Glomerular endothelial cell (primary cell): ENCODE measurements around the gene CACNA1C. TPM values are rescaled to one million over a fixed set of nuclear protein-coding genes. Genes with fewer than 3 reads are reported as not detected.

ENCODE experiments used
- DNase-seq: peaks from one replicate; pipeline ENCODE4 v3.0.0-alpha.2; 2011; ENCODE audit warnings: low read depth, low spot score; ENCODE audit errors: extremely low read depth
- total RNA-seq: library from RNA; depleted of rRNA; stranded (reverse); fragments of >200 nt; gene quantifications from 2 replicates; pipeline ENCODE4 v1.2.3, GENCODE V29; 2015

The CACNA1C gene
- total RNA-seq, 1 donor from 2014 or later: 0.47 TPM

DNA sequence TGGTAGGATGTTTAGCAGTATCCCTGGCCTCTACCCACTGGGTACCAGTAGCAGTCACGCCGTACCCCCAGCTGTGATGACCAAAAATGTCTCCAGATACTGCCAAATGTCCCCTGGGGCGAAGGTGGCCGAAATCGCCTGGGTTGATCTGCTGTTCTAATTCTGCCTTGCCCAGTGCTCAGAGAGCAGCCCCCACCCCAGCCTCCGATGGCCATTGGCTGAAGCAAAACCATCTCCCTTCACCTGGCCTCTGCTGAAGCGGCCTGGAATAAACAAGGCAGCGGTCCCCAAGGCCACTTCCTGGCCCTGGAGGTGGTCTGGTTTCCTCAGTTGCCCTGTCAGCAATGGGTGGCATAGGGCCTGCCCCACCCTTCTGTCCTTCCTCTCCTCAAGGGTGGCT is 298.4 kb downstream of the CACNA1C start:
- DNase-seq: no peak

DNA sequence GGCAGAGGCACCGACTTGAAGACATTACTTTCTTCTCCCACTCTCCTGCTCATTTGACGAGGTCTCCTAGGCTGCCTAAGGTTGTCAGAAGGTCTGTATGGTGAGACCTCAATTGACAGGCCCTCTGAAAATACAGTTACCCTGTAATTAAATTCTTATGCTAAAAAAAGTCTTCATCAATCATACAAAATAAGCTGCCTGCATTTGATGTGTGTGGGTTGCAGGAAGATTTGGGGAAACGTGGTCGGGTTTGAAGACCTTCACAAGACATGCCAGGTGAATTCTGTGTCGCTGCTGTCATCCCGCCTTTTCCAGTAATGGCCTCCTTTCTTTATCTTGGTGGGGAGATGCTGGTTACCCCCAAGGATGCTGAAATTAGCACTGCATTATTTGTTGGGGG is 299.4 kb downstream of the CACNA1C start:
- no peak for DNase-seq

- no peak for DNase-seq
These were observed 300.5 kb downstream of the CACNA1C start for GRCh38 chr12:2353281-2353680.

GRCh38 chr12:2353691-2354090 is 300.9 kb downstream of the CACNA1C start:
- no peak for DNase-seq

- DNase-seq: no peak
These were observed 301.6 kb downstream of the CACNA1C start for GRCh38 chr12:2354151-2354991.

GRCh38 chr12:2355198-2355597 is 302.4 kb downstream of the CACNA1C start:
- no peak for DNase-seq

- no peak for DNase-seq
These were observed 302.8 kb downstream of the CACNA1C start for GRCh38 chr12:2355604-2356003.

DNA sequence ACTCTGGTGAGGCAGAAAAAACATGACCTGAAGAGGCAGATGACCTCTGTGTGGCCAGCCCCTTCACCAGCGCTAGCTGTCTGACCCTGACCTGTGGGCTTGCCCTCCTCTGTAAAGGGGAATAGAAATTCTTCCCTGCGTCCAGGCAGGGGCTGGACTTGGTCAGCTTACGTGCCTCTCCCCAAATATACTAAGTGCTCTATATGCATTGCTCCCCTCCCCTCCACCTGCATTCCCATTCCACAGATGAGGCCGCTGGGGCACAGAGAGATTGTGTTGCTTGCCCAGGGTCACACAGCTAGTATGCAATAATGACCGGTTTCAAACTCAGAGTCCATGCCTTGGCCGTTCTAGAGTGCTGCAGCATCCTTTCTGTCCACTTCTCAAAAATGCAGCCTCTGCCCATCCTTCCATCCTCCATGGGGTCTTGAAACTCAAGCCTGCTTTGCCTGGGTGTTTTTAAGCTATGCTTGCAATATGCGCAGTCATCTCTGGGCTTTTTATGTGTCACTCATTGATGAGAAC is 303.9 kb downstream of the CACNA1C start:
- no peak for DNase-seq

DNA sequence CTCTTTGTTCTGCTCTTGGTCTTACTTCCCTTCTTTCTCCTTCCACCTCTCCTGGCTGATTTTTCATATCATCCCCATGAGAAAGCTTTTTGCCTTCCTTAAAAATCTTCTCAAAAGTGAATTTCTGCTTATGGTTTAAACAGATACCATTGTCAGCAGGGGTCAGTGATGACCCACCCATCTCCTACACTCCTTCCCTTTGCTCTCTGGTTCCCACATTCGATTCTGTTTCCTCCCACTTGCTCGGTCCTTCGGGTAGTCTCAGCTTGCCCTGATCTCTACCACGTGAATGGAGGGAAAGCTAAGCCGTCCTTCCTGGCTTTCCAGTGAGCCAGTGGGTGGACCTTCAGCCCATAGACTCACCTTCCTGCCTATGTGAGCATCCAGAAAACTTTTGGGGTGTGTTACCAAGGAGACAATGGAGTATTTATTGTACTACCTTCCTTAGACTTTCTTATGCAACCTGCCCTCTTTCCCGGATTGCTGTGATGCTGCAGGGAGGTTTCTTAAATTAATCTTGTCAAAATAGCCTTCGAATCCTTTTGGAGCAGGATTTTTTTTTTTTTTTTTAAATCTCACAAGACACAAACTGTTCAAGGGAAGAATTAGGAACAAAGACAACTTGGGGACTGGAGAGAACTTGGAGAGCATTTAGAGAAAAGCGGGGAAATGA is 306.3 kb downstream of the CACNA1C start:
- no peak for DNase-seq

DNA sequence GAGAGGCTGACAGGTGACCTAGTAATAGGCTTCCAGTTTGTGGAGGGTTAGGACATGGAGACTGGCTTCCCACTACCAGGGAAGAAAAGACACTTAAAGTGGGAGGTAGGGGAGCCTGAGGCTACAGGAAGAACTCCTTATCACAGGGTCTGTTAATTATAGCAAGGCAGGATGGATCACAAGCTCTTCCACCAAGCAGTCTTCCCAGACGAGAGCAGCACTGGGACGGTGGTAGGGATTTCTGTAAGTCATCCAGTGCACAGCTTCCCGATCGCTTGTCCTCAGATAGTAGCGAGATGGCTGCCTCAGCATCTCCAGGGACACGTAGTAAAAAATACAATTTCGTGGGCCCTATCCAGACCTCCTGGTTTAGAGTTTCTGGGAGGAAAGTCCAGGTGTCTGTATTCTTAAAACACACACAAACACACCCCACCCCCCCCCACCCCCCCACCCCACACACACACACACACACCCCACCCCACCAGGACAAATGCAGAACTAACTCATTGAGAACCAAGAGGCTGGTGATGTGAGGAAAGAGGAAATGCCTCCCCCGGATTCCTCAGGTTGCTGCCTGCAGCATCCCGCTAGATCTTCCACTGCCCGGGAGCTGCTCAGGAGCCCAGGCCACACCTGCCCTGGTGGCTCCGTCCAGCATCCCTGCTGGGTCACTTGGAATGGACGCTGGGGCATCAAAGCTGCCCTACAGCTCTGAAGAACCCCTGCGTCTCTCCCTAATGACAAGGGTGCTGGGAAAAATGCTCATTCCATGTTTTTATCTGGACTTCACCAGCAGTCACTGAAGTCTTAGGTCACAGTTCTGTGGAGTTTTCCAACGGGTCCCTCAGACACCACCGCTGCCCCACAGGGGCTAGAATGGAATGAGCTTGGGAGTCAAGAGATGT is 307.2 kb downstream of the CACNA1C start:
- DNase-seq: no peak

DNA sequence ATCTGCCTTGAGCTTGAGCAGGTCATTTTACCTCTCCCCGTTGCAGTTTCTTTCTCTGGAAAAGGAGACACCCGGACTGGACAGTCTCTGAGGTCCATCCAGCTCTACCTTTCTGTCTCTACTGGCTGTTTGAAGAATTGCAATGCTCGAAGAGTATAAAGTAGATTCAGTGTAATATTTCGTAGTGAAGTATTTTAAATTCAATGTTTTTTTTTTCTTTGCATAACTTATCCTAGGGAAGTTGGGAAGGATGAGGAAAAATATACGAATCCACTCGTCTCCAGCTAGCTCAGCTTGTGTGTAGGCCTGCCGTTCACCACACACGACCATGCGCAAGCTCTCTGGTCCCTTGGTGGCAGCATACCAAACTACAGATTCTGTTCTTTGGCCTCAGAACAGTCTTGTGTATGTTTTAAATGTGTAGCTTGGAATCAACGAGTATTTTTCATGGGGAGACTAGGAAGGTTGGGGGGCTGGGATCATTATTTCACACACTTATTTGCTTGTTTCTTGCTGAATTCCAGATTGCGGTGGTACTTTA is 307.9 kb downstream of the CACNA1C start:
- no peak for DNase-seq

DNA sequence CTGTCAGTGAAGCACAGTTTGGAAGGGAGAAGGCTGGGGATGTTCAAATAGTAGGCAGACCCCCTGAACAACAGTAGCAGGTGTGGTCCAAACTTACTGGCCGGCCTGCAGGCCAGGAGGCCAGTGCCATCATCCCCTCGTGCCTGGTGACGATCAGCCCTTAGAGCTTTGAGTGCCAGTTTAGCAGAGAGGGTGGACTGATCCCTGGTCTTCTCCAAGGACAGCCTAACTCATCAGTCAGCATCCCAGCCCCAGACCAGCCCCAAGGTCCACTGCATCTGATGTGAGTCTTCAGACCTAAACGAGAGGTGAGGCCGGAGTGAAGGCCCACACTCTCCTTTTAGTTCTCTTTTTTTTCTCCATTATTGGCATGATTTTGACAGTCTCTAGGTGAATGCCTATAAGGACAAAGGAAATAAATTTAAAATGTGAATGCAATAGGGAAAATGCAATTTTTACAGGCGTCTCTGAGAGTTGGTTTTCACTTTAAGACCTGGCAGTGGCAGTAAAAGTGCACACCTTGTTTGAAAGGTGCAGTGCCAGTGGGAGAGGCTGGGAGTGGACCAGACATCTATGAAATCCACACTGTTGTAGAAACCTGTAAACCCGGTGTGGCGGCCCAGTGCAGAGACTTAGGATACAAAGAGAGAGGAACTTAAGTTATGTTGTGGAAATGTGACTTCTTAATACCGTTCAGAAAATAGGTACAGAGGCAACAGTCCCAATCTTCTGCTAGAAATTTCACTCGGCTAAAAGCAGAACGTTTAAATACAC is 311.2 kb downstream of the CACNA1C start:
- no peak for DNase-seq

DNA sequence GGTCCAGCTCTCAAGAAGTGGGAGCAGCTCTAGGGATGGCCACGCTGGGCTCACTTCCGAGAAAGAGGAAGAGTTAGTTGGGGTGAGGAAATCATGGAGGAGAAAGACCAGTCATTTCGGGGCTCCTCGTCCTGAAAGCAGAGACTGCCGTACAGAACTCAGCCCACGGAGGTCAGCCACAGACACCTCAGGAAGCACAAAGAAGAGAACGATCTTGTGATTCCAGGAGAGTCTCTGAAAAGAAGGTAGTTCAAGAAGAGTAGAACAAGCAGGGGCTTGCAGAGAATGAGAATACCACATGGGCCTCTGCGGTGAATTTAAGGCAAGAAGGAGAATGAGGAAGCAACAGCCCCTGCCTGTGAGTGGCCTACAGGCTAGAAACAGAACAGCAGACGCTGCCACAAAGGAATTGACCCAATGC is 311.9 kb downstream of the CACNA1C start:
- no peak for DNase-seq

DNA sequence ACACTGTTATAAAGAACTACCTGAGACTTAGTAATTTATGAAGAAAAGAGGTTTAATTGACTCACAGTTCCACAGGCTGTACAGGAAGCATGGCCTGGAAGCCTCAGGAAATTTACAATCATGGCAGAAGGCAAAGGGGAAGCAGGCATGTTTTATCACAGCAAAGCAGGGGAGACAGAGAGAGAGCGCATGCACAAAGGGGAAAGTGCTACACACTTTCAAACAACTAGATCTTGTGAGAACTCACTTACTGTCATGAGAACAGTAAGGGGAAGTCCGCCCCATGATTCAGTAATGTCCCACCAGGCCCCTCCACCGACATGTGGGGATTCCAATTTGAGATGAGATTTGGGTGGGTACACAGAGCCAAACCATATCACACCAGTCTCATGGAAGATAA is 313.9 kb downstream of the CACNA1C start:
- no peak for DNase-seq

- DNase-seq: no peak
These were observed 319.4 kb downstream of the CACNA1C start for GRCh38 chr12:2372178-2372577.

- DNase-seq: no peak
These were observed 319.9 kb downstream of the CACNA1C start for GRCh38 chr12:2372735-2373134.

DNA sequence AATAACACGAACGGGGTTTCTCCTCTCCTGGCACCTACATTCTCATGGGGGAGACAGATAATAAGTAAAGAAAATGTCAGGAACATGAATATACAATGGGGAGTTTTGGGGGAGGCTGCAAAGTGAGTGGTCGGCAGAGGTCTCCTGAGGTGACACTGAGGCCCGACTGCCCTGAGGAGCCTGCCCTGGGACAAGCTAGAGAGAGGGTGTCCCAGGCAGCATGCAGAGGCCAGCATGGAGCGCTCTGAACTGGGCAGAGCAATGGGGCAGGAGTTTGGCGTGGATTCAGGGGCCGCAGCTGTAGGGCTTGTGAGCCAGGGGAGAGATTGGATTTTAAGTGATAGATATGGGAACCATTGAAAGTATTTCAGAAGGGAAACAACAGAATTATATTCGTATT is 320.5 kb downstream of the CACNA1C start:
- DNase-seq: no peak

- no peak for DNase-seq
These were observed 321.5 kb downstream of the CACNA1C start for GRCh38 chr12:2374092-2374906.

DNA sequence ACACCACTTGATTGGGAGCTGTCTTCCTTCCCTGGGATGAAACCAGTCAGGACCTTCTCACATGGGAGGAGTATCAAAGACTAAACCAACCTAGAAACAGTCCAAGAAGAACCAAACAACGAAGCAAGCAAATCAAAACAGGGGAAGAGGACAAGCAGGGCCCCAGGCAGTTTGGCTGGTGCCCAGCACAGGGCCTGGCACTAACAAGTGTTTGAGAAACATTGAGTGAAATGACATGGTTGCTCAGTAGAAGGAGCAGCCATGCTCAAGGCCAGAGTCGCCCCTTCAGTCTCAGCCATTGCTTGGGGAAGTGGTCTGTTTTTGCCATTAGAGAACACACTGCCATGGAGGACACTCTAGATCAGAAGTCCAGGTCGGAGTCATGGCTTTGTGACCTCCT is 323.1 kb downstream of the CACNA1C start:
- DNase-seq: no peak
